ENCODE measurements around the gene ACSF3.

- TF ChIP-seq ZNF140 (tag by site-specific recombination; IDR thresholded peaks at IDR 0.05) (no peak), CTCF (tag by site-specific recombination; IDR thresholded peaks at IDR 0.05) (no peak), ZFP3 (tag by site-specific recombination; IDR thresholded peaks at IDR 0.05; ENCODE audit: low read depth) (no peak), ZBTB8A (tag by site-specific recombination; IDR thresholded peaks at IDR 0.05) (no peak)
- TF ChIP-seq, protein P1, sequence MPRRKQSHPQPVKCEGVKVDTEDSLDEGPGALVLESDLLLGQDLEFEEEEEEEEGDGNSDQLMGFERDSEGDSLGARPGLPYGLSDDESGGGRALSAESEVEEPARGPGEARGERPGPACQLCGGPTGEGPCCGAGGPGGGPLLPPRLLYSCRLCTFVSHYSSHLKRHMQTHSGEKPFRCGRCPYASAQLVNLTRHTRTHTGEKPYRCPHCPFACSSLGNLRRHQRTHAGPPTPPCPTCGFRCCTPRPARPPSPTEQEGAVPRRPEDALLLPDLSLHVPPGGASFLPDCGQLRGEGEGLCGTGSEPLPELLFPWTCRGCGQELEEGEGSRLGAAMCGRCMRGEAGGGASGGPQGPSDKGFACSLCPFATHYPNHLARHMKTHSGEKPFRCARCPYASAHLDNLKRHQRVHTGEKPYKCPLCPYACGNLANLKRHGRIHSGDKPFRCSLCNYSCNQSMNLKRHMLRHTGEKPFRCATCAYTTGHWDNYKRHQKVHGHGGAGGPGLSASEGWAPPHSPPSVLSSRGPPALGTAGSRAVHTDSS (tag by site-specific recombination; IDR thresholded peaks at IDR 0.05): no peak
- TF ChIP-seq, protein P2, sequence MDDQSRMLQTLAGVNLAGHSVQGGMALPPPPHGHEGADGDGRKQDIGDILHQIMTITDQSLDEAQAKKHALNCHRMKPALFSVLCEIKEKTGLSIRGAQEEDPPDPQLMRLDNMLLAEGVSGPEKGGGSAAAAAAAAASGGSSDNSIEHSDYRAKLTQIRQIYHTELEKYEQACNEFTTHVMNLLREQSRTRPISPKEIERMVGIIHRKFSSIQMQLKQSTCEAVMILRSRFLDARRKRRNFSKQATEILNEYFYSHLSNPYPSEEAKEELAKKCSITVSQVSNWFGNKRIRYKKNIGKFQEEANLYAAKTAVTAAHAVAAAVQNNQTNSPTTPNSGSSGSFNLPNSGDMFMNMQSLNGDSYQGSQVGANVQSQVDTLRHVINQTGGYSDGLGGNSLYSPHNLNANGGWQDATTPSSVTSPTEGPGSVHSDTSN (CRISPR knock-in tag; IDR thresholded peaks at IDR 0.05): no peak
- TF ChIP-seq, protein P3, sequence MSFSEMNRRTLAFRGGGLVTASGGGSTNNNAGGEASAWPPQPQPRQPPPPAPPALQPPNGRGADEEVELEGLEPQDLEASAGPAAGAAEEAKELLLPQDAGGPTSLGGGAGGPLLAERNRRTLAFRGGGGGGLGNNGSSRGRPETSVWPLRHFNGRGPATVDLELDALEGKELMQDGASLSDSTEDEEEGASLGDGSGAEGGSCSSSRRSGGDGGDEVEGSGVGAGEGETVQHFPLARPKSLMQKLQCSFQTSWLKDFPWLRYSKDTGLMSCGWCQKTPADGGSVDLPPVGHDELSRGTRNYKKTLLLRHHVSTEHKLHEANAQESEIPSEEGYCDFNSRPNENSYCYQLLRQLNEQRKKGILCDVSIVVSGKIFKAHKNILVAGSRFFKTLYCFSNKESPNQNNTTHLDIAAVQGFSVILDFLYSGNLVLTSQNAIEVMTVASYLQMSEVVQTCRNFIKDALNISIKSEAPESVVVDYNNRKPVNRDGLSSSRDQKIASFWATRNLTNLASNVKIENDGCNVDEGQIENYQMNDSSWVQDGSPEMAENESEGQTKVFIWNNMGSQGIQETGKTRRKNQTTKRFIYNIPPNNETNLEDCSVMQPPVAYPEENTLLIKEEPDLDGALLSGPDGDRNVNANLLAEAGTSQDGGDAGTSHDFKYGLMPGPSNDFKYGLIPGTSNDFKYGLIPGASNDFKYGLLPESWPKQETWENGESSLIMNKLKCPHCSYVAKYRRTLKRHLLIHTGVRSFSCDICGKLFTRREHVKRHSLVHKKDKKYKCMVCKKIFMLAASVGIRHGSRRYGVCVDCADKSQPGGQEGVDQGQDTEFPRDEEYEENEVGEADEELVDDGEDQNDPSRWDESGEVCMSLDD (tag by site-specific recombination; IDR thresholded peaks at IDR 0.05): no peak
- TF ChIP-seq, protein P4, sequence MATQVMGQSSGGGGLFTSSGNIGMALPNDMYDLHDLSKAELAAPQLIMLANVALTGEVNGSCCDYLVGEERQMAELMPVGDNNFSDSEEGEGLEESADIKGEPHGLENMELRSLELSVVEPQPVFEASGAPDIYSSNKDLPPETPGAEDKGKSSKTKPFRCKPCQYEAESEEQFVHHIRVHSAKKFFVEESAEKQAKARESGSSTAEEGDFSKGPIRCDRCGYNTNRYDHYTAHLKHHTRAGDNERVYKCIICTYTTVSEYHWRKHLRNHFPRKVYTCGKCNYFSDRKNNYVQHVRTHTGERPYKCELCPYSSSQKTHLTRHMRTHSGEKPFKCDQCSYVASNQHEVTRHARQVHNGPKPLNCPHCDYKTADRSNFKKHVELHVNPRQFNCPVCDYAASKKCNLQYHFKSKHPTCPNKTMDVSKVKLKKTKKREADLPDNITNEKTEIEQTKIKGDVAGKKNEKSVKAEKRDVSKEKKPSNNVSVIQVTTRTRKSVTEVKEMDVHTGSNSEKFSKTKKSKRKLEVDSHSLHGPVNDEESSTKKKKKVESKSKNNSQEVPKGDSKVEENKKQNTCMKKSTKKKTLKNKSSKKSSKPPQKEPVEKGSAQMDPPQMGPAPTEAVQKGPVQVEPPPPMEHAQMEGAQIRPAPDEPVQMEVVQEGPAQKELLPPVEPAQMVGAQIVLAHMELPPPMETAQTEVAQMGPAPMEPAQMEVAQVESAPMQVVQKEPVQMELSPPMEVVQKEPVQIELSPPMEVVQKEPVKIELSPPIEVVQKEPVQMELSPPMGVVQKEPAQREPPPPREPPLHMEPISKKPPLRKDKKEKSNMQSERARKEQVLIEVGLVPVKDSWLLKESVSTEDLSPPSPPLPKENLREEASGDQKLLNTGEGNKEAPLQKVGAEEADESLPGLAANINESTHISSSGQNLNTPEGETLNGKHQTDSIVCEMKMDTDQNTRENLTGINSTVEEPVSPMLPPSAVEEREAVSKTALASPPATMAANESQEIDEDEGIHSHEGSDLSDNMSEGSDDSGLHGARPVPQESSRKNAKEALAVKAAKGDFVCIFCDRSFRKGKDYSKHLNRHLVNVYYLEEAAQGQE (tag by site-specific recombination; IDR thresholded peaks at IDR 0.05): no peak
- TF ChIP-seq, protein P5, sequence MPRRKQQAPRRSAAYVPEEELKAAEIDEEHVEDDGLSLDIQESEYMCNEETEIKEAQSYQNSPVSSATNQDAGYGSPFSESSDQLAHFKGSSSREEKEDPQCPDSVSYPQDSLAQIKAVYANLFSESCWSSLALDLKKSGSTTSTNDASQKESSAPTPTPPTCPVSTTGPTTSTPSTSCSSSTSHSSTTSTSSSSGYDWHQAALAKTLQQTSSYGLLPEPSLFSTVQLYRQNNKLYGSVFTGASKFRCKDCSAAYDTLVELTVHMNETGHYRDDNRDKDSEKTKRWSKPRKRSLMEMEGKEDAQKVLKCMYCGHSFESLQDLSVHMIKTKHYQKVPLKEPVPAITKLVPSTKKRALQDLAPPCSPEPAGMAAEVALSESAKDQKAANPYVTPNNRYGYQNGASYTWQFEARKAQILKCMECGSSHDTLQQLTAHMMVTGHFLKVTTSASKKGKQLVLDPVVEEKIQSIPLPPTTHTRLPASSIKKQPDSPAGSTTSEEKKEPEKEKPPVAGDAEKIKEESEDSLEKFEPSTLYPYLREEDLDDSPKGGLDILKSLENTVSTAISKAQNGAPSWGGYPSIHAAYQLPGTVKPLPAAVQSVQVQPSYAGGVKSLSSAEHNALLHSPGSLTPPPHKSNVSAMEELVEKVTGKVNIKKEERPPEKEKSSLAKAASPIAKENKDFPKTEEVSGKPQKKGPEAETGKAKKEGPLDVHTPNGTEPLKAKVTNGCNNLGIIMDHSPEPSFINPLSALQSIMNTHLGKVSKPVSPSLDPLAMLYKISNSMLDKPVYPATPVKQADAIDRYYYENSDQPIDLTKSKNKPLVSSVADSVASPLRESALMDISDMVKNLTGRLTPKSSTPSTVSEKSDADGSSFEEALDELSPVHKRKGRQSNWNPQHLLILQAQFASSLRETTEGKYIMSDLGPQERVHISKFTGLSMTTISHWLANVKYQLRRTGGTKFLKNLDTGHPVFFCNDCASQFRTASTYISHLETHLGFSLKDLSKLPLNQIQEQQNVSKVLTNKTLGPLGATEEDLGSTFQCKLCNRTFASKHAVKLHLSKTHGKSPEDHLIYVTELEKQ (tag by site-specific recombination; IDR thresholded peaks at IDR 0.05; ENCODE audit: borderline replicate concordance): no peak
Observed at GRCh38 chr16:89051521-89052166, 42.0 kb upstream of the ACSF3 start.
